HepG2 (cell line): ENCODE results near the gene CCDC93. TPM values are rescaled to one million over a fixed set of nuclear protein-coding genes. Genes with fewer than 3 reads are reported as not detected.

ENCODE experiments used
- ATAC-seq: fragments of 200-7000 bp; cut with Tn5 transposase; 3 replicates; pipeline ENCODE4 v1.9.1; 2020; ENCODE audit warnings: mild to moderate bottlenecking, moderate library complexity
- BruUV-seq: library from RNA; stranded (reverse); fragments of 400-500 nt; replicated peaks from 2 replicates; lab custom pipeline; 2021; lab: Mats Ljungman, UMichigan
- CTCF ChIA-PET: fragments of 300-600 bp; formaldehyde crosslinking; extraction: SDS; loops from one replicate; lab custom pipeline; 2021; ENCODE audit warnings: low total read pairs, inconsistent platforms, low intra/inter-chr PET ratio; lab: Yijun Ruan, JAX
- POLR2A ChIA-PET: fragments of 350-600 bp; sonication (Branson Sonifier 250); formaldehyde crosslinking; loops from one replicate; lab custom pipeline; 2020; ENCODE audit warnings: antibody characterized with exemption, inconsistent platforms; lab: Yijun Ruan, JAX
- DNase-seq: peaks from one replicate; pipeline ENCODE4 v3.0.0-alpha.2; 2015; ENCODE audit warnings: low spot score
- FAIRE-seq: peaks from 3 replicates; lab custom pipeline; 2011; peaks lifted over from hg19 to GRCh38; lab: Jason Lieb, UNC
- H2AFZ ChIP-seq: one replicate; pipeline ENCODE4 v1.6.1; 2011; ENCODE audit warnings: low read length, inconsistent platforms
- H3K27ac ChIP-seq: fragments of 300-600 bp; 3 replicates; pipeline ENCODE4 v1.8.0; 2011; ENCODE audit warnings: mixed run types, mild to moderate bottlenecking, mixed read lengths, low read length, inconsistent platforms; ENCODE audit not compliant: insufficient read depth; ENCODE audit errors: extremely low read length
- H3K27me3 ChIP-seq, 2 experiments: fragments of 200-600 bp in 1 of 2; 2 replicates in 1 of 2; 3 replicates in 1 of 2; pipeline versions ENCODE4 v1.6.0 to v1.8.0; 2011; ENCODE audit warnings: low read length in 2 of 2, mild to moderate bottlenecking in 2 of 2, moderate library complexity in 2 of 2, inconsistent platforms in 1 of 2; ENCODE audit not compliant: insufficient read depth in 2 of 2, control insufficient read depth in 1 of 2
- H3K36me3 ChIP-seq, 2 experiments: fragments of 200-600 bp in 1 of 2; replicated peaks in 1 of 2; 2 replicates in 1 of 2; 3 replicates in 1 of 2; pipeline versions ENCODE4 v1.5.1 to v1.8.0; 2011; ENCODE audit warnings: low read length in 2 of 2, inconsistent platforms in 1 of 2; ENCODE audit not compliant: insufficient read depth in 2 of 2, control insufficient read depth in 1 of 2
- H3K4me1 ChIP-seq: 2 replicates; pipeline ENCODE4 v1.5.1; 2012; ENCODE audit warnings: low read length, inconsistent platforms; ENCODE audit not compliant: insufficient read depth
- H3K4me2 ChIP-seq: 2 replicates; pipeline ENCODE4 v1.6.0; 2011; ENCODE audit warnings: low read depth, low read length, inconsistent platforms
- H3K4me3 ChIP-seq, 3 experiments: fragments of 200-600 bp in 1 of 3; sonication (generic), shearing (Covaris generic) in 1 of 3; replicated peaks in 1 of 3; 2 replicates each; pipeline ENCODE4 v1.5.1; 2011 to 2016; ENCODE audit warnings: low read length in 3 of 3, inconsistent platforms in 2 of 3, low read depth in 2 of 3, mild to moderate bottlenecking in 2 of 3, control low read depth in 1 of 3, mixed read lengths in 1 of 3; ENCODE audit not compliant: insufficient read depth in 1 of 3
- H3K79me2 ChIP-seq: one replicate; pipeline ENCODE4 v1.6.1; 2011; ENCODE audit warnings: low read length, inconsistent platforms; ENCODE audit not compliant: insufficient read depth
- H3K9ac ChIP-seq: 2 replicates; pipeline ENCODE4 v1.6.0; 2011; ENCODE audit warnings: mild to moderate bottlenecking, low read depth, low read length, inconsistent platforms; ENCODE audit not compliant: insufficient read depth
- H3K9me3 ChIP-seq: 2 replicates; pipeline ENCODE4 v1.5.1; 2012; ENCODE audit warnings: mild to moderate bottlenecking, low read length
- H4K20me1 ChIP-seq: 2 replicates; pipeline ENCODE4 v1.6.0; 2011; ENCODE audit warnings: inconsistent platforms, mild to moderate bottlenecking, low read length, moderate library complexity; ENCODE audit not compliant: insufficient read depth
- AHDC1 ChIP-seq: sonication (generic); formaldehyde crosslinking; IDR thresholded peaks from 2 replicates; pipeline ENCODE4 v1.5.1; 2020; ENCODE audit warnings: mild to moderate bottlenecking, missing genetic modification reagents, borderline replicate concordance
- EZH2 ChIP-seq: conservative IDR thresholded peaks from 2 replicates; pipeline ENCODE4 v1.6.1; 2012; ENCODE audit warnings: mild to moderate bottlenecking, low read depth, low read length, moderate library complexity
- HDAC1 ChIP-seq: sonication (generic); formaldehyde crosslinking; IDR thresholded peaks from 2 replicates; pipeline ENCODE4 v1.5.1; 2020; ENCODE audit warnings: mild to moderate bottlenecking, missing genetic modification reagents
- JUNB ChIP-seq: sonication (generic); formaldehyde crosslinking; IDR thresholded peaks from 2 replicates; pipeline ENCODE4 v1.8.0; 2022; ENCODE audit warnings: missing genetic modification reagents, mild to moderate bottlenecking, borderline replicate concordance
- KLF11 ChIP-seq: IDR thresholded peaks from 2 replicates; pipeline ENCODE4 v1.6.1; 2016; ENCODE audit warnings: missing compliant biosample characterization
- MIER3 ChIP-seq: IDR thresholded peaks from 2 replicates; pipeline ENCODE4 v1.6.1; 2016; ENCODE audit warnings: missing compliant biosample characterization, borderline replicate concordance
- SMARCE1 ChIP-seq: fragments of 450-650 bp; IDR thresholded peaks from 2 replicates; pipeline ENCODE4 v1.6.1; 2017; ENCODE audit warnings: borderline replicate concordance
- ZIK1 ChIP-seq: sonication (generic); formaldehyde crosslinking; IDR thresholded peaks from 2 replicates; pipeline ENCODE4 v1.5.0; 2020; ENCODE audit warnings: mild to moderate bottlenecking, low read depth, missing genetic modification reagents, borderline replicate concordance
- ZMYM4 ChIP-seq: sonication (generic); formaldehyde crosslinking; IDR thresholded peaks from 2 replicates; pipeline ENCODE4 v1.8.1; 2023; ENCODE audit warnings: mild to moderate bottlenecking, missing genetic modification reagents
- ZNF12 ChIP-seq: sonication (generic); formaldehyde crosslinking; IDR thresholded peaks from 2 replicates; pipeline ENCODE4 v1.5.0; 2020; ENCODE audit warnings: missing genetic modification reagents
- ZNF121 ChIP-seq: sonication (generic); formaldehyde crosslinking; IDR thresholded peaks from 2 replicates; pipeline ENCODE4 v1.5.0; 2020; ENCODE audit warnings: mild to moderate bottlenecking, missing genetic modification reagents
- ZNF232 ChIP-seq: sonication (generic); formaldehyde crosslinking; IDR thresholded peaks from 2 replicates; pipeline ENCODE4 v1.4.0; 2020; ENCODE audit warnings: missing genetic modification reagents, borderline replicate concordance
- ZNF501 ChIP-seq: sonication (generic); formaldehyde crosslinking; IDR thresholded peaks from 2 replicates; pipeline ENCODE4 v1.5.1; 2020; ENCODE audit warnings: mild to moderate bottlenecking, moderate library complexity, missing genetic modification reagents
- ZNF644 ChIP-seq: IDR thresholded peaks from 2 replicates; pipeline ENCODE4 v1.6.1; 2016; ENCODE audit warnings: low read depth
- ZNF7 ChIP-seq: IDR thresholded peaks from 2 replicates; pipeline ENCODE4 v1.6.1; 2016; ENCODE audit warnings: missing biosample characterization, missing genetic modification reagents
- ZNF83 ChIP-seq: sonication (generic); formaldehyde crosslinking; IDR thresholded peaks from 2 replicates; pipeline ENCODE4 v1.4.0; 2020; ENCODE audit warnings: missing genetic modification reagents, mild to moderate bottlenecking, borderline replicate concordance
- ZNF879 ChIP-seq: sonication (generic); formaldehyde crosslinking; IDR thresholded peaks from 2 replicates; pipeline ENCODE4 v1.8.1; 2023; ENCODE audit warnings: missing genetic modification reagents
- WGBS: methylation state at CpG from one replicate; pipeline ENCODE4 v1.1.6; 2017; ENCODE audit warnings: low lambda C conversion rate; 5-methylcytosine and 5-hydroxymethylcytosine counted together
- in situ Hi-C: cut with HindIII; loops from 2 replicates; pipeline ENCODE4 v1.10.0; 2017; ENCODE audit warnings: low pct_unique_long_range_greater_than_20kb; ENCODE audit not compliant: extremely low pct_ligation_motif_present
- intact Hi-C: fragments of 100-400 bp; cut with micrococcal nuclease; formaldehyde crosslinking; loops from one replicate; pipeline ENCODE4 v1.10.0; 2022; ENCODE audit not compliant: unreplicated experiment
- polyA plus RNA-seq, 8 experiments: library from polyadenylated mRNA; depleted of rRNA in 3 of 8; stranded (reverse) in 7 of 8; unstranded in 1 of 8; fragments of >200 nt; fragmentation: Illumina TruSeq in 4 of 8; extraction: Trizol in 4 of 8; gene quantifications; 2 replicates each; pipeline versions ENCODE4 v1.2.1 to v1.2.3, GENCODE V29; 2011 to 2016; ENCODE audit warnings: low read depth in 4 of 8, missing spikeins in 1 of 8, mixed read lengths in 1 of 8; ENCODE audit not compliant: insufficient read depth in 1 of 8
- total RNA-seq, 5 experiments: library from RNA; depleted of rRNA; stranded (reverse); fragments of >200 nt; fragmentation: Illumina TruSeq; extraction: Trizol; gene quantifications; 2 replicates each; pipeline ENCODE4 v1.2.3, GENCODE V29; 2016; ENCODE audit warnings: low read depth in 1 of 5
- TF ChIP-seq, protein P1 (sequence below): sonication (generic); formaldehyde crosslinking; IDR thresholded peaks from 2 replicates; pipeline ENCODE4 v1.5.0; 2020; ENCODE audit warnings: missing genetic modification reagents, mild to moderate bottlenecking, borderline replicate concordance

Gene CCDC93
- total and polyA plus RNA-seq, 2 of the 13 experiments (the other 11 are each of a cell fraction or from before 2014, with no cell fraction given), result 37.2 to 53.2 TPM

- Histone ChIP-seq H3K4me1 (peaks cover 34% of the 10 kb centered on the region), H3K4me2 (no peak overlapping the region), H3K27me3 (peaks cover 0 to 18% of the 10 kb centered on the region in 2 experiments; a peak in 1 of 5 replicates), H3K36me3 (no peaks in the 10 kb centered on the region), H4K20me1 (no peaks in the 10 kb centered on the region), H3K9ac (no peak overlapping the region), H2AFZ (peak overlapping the region; percentile 18), H3K79me2 (no peaks in the 10 kb centered on the region), H3K9me3 (no peaks in the 10 kb centered on the region), H3K27ac (no peak overlapping the region), H3K4me3 (no peak overlapping the region)
- POLR2A ChIA-PET, result no interaction called here
- TF ChIP-seq ZNF121 (CRISPR knock-in tag) (no peak), ZNF83 (CRISPR knock-in tag) (no peak), SMARCE1 (no peak), ZNF12 (no peak), ZNF879 (CRISPR knock-in tag) (no peak), JUNB (CRISPR knock-in tag) (no peak), HDAC1 (CRISPR knock-in tag) (no peak), KLF11 (CRISPR knock-in tag) (no peak), MIER3 (CRISPR knock-in tag) (no peak), ZNF232 (CRISPR knock-in tag) (no peak), AHDC1 (CRISPR knock-in tag) (no peak), ZNF644 (CRISPR knock-in tag) (no peak), EZH2 (no peak), ZIK1 (CRISPR knock-in tag) (no peak), ZNF7 (no peak), ZNF501 (CRISPR knock-in tag) (no peak), ZMYM4 (CRISPR knock-in tag) (no peak)
- TF ChIP-seq, protein P1, sequence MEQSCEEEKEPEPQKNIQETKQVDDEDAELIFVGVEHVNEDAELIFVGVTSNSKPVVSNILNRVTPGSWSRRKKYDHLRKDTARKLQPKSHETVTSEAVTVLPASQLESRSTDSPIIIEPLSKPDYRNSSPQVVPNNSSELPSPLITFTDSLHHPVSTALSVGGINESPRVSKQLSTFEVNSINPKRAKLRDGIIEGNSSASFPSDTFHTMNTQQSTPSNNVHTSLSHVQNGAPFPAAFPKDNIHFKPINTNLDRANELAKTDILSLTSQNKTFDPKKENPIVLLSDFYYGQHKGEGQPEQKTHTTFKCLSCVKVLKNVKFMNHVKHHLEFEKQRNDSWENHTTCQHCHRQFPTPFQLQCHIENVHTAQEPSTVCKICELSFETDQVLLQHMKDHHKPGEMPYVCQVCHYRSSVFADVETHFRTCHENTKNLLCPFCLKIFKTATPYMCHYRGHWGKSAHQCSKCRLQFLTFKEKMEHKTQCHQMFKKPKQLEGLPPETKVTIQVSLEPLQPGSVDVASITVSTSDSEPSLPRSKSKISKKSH (CRISPR knock-in tag), result no peak
- DNase-seq, result no peak
- CTCF ChIA-PET, result no interaction called here
- in situ Hi-C loops, result no loop called here
- no peak for ATAC-seq
- no TSS peak for BruUV-seq
- WGBS, result 28% methylated on average over 4 of the region's 4 CpGs
- no peak for FAIRE-seq
- intact Hi-C loops, result no loop called here
These were observed 46.1 kb upstream of the CCDC93 start for GRCh38 chr2:118059919-118060478.
